Breast epithelium (tissue), 3 donors: Measurements from ENCODE around the gene PDE1C.

ENCODE experiments used
- CTCF ChIP-seq, 3 donors: fragments of 450-650 bp; IDR thresholded peaks; one replicate each; pipeline ENCODE4 v1.5.1; 2016 to 2017; ENCODE audit warnings: antibody characterized with exemption in 3 of 3, mild to moderate bottlenecking in 3 of 3, moderate library complexity in 3 of 3
- POLR2A ChIP-seq: fragments of 450-650 bp; IDR thresholded peaks from one replicate; pipeline ENCODE4 v1.6.1; 2016; ENCODE audit warnings: antibody characterized with exemption, mild to moderate bottlenecking, moderate library complexity
- POLR2AphosphoS5 ChIP-seq, 3 donors: sonication (generic); formaldehyde crosslinking; IDR thresholded peaks; one replicate each; pipeline ENCODE4 v1.6.1; 2017; ENCODE audit warnings: antibody characterized with exemption in 3 of 3

GRCh38 chr7:31734456-31734855 is 335.8 kb downstream of the PDE1C start:
- TF ChIP-seq POLR2A, result no peak
- no peak for TF ChIP-seq POLR2AphosphoS5 (IDR thresholded peaks at IDR 0.05)
- TF ChIP-seq CTCF (IDR thresholded peaks at IDR 0.05), result no peak
